ENCODE measurements around the gene LSS. TPM values are rescaled to one million over a fixed set of nuclear protein-coding genes. Genes with fewer than 3 reads are reported as not detected.

Gene LSS
- total and polyA plus RNA-seq, 8 donors, result 15.3 to 246 (median 36.1) TPM

DNA sequence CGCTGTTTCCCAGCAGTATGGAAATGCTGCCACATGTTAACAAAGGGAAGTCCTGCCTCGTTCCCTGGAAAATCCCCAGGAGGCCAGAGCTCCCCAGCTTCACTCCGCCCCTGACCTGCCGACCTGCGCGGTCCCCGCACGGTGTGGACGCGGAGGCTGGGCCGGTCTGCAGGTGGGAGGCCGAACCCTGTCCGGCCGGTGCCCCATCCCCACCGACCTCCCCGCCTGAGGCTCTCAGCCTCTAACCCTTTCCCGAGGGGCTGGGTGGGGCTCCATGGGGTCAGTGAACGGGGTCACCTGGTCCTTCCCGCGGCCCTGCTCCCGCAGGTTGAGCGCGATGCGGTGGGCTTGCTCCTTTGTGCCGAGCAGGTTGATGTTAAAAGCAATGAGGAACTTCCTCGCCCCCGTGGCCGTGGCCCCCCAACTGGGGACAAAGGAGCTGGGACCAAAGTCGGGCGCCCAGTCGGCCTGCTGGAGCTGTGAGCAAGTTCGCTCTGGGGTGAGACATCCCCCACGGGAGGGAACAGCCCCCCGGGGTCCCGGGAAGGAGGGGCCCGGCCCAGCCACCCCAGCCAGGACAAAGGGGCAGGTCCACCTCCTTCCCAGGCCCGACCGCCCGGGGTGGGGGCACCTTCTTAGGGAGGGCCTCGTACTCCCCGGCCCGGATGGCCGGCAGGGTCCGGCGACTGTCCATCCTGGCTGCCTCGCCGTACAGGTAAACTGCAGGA, 77.1 kb downstream of the LSS start:
- TF ChIP-seq, protein P1, sequence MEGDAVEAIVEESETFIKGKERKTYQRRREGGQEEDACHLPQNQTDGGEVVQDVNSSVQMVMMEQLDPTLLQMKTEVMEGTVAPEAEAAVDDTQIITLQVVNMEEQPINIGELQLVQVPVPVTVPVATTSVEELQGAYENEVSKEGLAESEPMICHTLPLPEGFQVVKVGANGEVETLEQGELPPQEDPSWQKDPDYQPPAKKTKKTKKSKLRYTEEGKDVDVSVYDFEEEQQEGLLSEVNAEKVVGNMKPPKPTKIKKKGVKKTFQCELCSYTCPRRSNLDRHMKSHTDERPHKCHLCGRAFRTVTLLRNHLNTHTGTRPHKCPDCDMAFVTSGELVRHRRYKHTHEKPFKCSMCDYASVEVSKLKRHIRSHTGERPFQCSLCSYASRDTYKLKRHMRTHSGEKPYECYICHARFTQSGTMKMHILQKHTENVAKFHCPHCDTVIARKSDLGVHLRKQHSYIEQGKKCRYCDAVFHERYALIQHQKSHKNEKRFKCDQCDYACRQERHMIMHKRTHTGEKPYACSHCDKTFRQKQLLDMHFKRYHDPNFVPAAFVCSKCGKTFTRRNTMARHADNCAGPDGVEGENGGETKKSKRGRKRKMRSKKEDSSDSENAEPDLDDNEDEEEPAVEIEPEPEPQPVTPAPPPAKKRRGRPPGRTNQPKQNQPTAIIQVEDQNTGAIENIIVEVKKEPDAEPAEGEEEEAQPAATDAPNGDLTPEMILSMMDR (IDR thresholded peaks at IDR 0.05), result no peak
- no peak for TF ChIP-seq POLR2A (IDR thresholded peaks at IDR 0.05)
- no peak for TF ChIP-seq EP300 (IDR thresholded peaks at IDR 0.05)
- TF ChIP-seq POLR2AphosphoS5 (IDR thresholded peaks at IDR 0.05), result no peak
- Histone ChIP-seq H3K9me3 (no peaks in the 10 kb centered on the region), H3K4me3 (no peak overlapping the region), H3K4me1 (peaks cover 6 to 14% (median 12%) of the 10 kb centered on the region in 4 donors), H3K27ac (no peak overlapping the region), H3K27me3 (peaks cover 0 to 18% (median 0%) of the 10 kb centered on the region in 3 donors), H3K36me3 (no peaks in the 10 kb centered on the region)
- 79 to 85% (median 84%) methylated on average over 24 to 47 of the region's 47 CpGs for WGBS, 5 donors
- DNase-seq, result peak in 1 of 2 donors; percentile 20
- intact Hi-C loops (cut with DNase I; ENCODE audit: low total_unique reads), result no loop called here

DNA sequence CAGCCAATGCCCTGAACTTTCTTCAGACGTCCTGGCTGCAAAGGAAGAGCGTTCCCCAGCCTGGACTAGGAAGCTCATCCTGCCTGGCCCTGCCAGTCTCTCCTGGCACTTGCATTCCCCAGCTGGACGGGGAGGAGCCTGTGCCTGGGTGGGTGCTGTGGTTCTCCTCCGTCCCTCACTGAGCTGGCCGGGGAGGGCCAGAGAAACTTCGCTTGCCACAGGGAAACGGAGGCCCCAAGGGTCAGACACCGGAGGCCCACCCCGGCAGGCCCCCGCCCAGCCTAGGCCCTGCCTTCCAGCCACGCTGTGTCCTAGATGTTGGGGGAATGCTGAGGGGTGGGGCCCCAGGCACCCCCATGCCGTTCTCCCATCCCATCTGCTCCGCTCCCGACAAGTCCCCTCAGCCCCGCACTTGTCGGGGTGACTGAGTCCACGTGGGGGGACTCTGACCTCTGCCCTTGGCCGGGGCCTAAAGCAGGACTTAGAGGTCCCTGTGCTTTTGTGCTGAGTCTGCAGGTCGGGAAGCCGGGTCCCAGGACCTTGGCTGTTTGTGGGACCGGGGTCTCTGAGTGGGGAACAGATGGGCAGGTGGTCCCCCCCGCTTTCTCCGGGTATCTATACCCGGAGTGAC, 78.0 kb downstream of the LSS start:
- peaks cover 6 to 14% (median 12%) of the 10 kb centered on the region in 4 donors for H3K4me1 ChIP-seq
- DNase-seq, result peak in 1 of 2 donors; percentile 6
- H3K27me3 ChIP-seq, result peaks cover 0 to 18% (median 0%) of the 10 kb centered on the region in 3 donors
- no peaks in the 10 kb centered on the region for H3K9me3 ChIP-seq
- H3K4me3 ChIP-seq, result no peak overlapping the region
- H3K36me3 ChIP-seq, result no peaks in the 10 kb centered on the region
- intact Hi-C loops (cut with DNase I; ENCODE audit: low total_unique reads), result no loop called here
- no peak for TF ChIP-seq POLR2AphosphoS5 (IDR thresholded peaks at IDR 0.05)
- TF ChIP-seq POLR2A (IDR thresholded peaks at IDR 0.05), result no peak
- TF ChIP-seq, protein P1 (IDR thresholded peaks at IDR 0.05), result no peak
- no peak for TF ChIP-seq EP300 (IDR thresholded peaks at IDR 0.05)
- 47 to 88% (median 82%) methylated on average over 3 to 24 of the region's 24 CpGs for WGBS, 5 donors
- no peak overlapping the region for H3K27ac ChIP-seq

DNA sequence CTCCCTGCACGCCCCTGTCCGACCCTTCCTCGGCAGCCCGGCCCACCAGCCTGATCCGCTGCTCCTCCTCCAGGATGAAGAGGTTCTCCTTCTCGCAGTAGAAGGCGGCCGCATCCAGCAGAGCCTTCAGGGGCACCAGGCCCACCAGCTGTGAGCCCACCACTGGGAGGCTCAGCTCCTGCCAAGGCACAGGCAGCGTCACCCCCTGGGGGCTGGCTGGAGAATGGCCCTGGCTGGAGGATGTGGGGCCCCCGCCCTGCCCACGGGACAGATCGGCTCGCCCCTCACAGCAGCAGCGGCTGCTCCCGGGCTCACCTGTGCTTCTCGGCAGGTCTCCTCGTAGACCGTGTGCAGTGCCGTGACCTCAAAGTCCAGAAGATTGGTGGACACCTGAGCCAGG, 78.5 kb downstream of the LSS start:
- Histone ChIP-seq H3K36me3 (no peaks in the 10 kb centered on the region), H3K9me3 (no peaks in the 10 kb centered on the region), H3K4me3 (no peak overlapping the region), H3K4me1 (peaks cover 6 to 14% (median 12%) of the 10 kb centered on the region in 4 donors), H3K27me3 (peaks cover 0 to 18% (median 0%) of the 10 kb centered on the region in 3 donors), H3K27ac (no peak overlapping the region)
- TF ChIP-seq POLR2A (IDR thresholded peaks at IDR 0.05) (no peak), POLR2AphosphoS5 (IDR thresholded peaks at IDR 0.05) (no peak), EP300 (IDR thresholded peaks at IDR 0.05) (no peak)
- TF ChIP-seq, protein P1 (IDR thresholded peaks at IDR 0.05), result no peak
- DNase-seq, result no peak
- intact Hi-C loops (cut with DNase I; ENCODE audit: low total_unique reads), result no loop called here
- WGBS, 5 donors, result 73 to 81% (median 80%) methylated on average over 7 to 19 of the region's 19 CpGs

DNA sequence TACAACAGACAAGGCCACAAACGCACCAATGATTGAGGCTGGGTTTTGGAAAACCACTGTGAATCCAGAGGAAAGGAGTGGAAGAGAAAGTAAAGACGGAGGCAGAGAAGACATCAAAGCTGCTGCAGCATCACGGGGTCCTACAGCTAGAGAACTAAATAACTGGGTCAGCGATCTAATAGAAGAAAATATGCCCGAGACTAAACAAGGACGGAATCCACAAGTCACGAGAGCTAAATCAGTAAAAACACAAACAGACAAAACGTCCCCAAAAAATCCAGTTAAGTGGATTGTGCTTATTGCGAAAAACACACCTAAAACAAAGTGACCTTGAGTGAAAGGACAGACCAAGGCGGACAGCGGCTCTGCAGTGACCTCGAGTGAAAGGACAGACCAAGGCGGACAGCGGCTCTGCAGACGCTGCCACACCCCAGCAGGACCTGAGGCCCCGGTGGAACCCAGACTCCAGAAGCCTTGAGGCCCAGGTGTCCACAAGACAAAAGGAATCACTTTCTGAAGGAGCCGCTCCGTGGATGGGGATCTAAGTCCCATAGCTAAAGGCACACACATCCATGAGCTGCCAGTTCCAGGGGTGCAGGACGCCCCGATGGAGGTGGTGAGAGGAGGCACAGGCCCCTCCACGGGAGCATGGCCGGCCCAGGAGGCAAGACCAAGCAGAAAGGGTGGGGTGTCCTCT, 79.2 kb downstream of the LSS start:
- DNase-seq, result no peak
- TF ChIP-seq POLR2AphosphoS5 (IDR thresholded peaks at IDR 0.05) (no peak), POLR2A (IDR thresholded peaks at IDR 0.05) (no peak), EP300 (IDR thresholded peaks at IDR 0.05) (no peak)
- TF ChIP-seq, protein P1 (IDR thresholded peaks at IDR 0.05), result no peak
- WGBS, 5 donors, result 77 to 87% (median 81%) methylated on average over 18 to 22 of the region's 22 CpGs
- Histone ChIP-seq H3K27me3 (peaks cover 0 to 18% (median 0%) of the 10 kb centered on the region in 3 donors), H3K4me1 (peaks cover 6 to 14% (median 12%) of the 10 kb centered on the region in 4 donors), H3K27ac (no peak overlapping the region), H3K4me3 (no peak overlapping the region), H3K36me3 (no peaks in the 10 kb centered on the region), H3K9me3 (no peaks in the 10 kb centered on the region)
- intact Hi-C loops (cut with DNase I; ENCODE audit: low total_unique reads), result loop anchor here (10.0 kb wide), 1 partner anchor 75 kb away; the partner anchor contains the start of gene LSS

Data from stomach (tissue), 9 donors.